ENCODE data around the gene FIGLA. TPM values are rescaled to one million over a fixed set of nuclear protein-coding genes. Genes with fewer than 3 reads are reported as not detected.
"Not testable (repeated sequence)": the region's sequence is repeated elsewhere in the genome, so short reads cannot be mapped to it uniquely, and the experiment has no call there.

FIGLA gene
- total RNA-seq, 1 donor from 2014 or later, result not detected

DNA sequence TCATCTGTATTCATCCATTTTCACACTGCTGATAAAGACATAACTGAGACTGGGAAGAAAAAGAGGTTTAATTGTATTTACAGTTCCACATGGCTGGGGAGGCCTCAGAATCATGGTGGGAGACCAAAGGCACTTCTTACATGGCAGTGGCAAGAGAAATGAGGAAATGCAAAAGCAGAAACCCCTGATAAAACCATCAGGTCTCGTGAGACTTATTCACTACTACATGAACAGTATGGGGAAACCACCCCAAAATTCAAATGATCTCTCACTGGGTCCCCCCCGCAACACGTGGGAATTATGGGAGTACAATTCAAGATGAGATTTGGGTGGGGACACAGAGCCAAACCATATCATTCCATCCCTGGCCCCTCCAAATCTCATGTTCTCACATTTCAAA is 7.6 kb upstream of the FIGLA start:
- H3K4me3 Mint-ChIP-seq; H3K4me1 Mint-ChIP-seq; H3K27ac Mint-ChIP-seq; H3K9me3 Mint-ChIP-seq; H3K36me3 Mint-ChIP-seq (ENCODE audit: low read depth); DNase-seq; H3K27me3 Mint-ChIP-seq; intact Hi-C loops (cut with micrococcal nuclease): not testable (repeated sequence)

DNA sequence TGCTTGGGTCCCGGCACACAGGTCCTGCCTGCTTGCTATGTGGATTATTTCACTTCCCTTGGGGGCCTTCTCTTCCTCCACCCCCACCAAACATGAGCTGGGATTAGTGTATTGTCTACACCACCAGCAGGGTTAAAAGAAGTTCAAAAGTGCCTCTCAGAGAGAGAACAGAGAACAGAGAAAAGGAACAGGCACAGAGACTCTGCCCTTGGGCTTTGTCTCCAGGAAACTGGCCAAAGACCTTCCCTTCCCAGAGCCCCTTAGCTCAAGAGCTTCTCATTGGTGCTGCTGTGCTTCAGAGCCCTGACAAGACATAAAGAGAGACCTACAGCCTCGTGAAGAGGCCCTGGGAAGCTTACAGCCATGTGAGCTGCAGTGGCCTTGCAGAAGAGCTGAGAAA is 7.1 kb upstream of the FIGLA start:
- H3K9me3 Mint-ChIP-seq, result no peaks in the 10 kb centered on the region
- no peak for DNase-seq
- no peak overlapping the region for H3K27ac Mint-ChIP-seq
- no peak overlapping the region for H3K4me3 Mint-ChIP-seq
- H3K4me1 Mint-ChIP-seq, result peaks cover 3% of the 10 kb centered on the region
- H3K36me3 Mint-ChIP-seq (ENCODE audit: low read depth), result no peaks in the 10 kb centered on the region
- intact Hi-C loops (cut with micrococcal nuclease), result no loop called here
- H3K27me3 Mint-ChIP-seq, result peaks cover 12% of the 10 kb centered on the region

DNA sequence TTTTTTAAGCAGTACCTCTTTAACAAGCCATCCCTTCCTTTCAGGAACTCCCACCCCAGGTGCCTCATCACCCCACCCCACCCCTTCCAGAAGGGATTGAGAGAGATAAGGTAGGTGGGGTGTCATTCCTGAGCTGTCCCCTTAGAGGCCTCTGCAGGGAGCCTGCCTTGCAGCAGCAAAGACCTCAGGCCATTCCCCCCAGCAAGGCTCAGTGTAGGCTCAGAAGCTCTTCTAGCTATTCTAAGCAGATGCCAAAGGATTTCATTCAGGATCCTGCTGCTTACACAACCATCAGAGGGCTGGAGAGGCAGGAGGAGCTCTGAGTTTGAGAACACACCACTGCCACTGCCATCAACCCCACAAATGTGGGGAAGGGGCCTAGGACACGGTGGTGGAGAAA is 5.8 kb upstream of the FIGLA start:
- peaks cover 3% of the 10 kb centered on the region for H3K4me1 Mint-ChIP-seq
- H3K36me3 Mint-ChIP-seq (ENCODE audit: low read depth), result no peaks in the 10 kb centered on the region
- H3K27ac Mint-ChIP-seq, result no peak overlapping the region
- peaks cover 22% of the 10 kb centered on the region for H3K27me3 Mint-ChIP-seq
- no peaks in the 10 kb centered on the region for H3K9me3 Mint-ChIP-seq
- intact Hi-C loops (cut with micrococcal nuclease), result no loop called here
- DNase-seq, result no peak
- H3K4me3 Mint-ChIP-seq, result no peak overlapping the region

DNA sequence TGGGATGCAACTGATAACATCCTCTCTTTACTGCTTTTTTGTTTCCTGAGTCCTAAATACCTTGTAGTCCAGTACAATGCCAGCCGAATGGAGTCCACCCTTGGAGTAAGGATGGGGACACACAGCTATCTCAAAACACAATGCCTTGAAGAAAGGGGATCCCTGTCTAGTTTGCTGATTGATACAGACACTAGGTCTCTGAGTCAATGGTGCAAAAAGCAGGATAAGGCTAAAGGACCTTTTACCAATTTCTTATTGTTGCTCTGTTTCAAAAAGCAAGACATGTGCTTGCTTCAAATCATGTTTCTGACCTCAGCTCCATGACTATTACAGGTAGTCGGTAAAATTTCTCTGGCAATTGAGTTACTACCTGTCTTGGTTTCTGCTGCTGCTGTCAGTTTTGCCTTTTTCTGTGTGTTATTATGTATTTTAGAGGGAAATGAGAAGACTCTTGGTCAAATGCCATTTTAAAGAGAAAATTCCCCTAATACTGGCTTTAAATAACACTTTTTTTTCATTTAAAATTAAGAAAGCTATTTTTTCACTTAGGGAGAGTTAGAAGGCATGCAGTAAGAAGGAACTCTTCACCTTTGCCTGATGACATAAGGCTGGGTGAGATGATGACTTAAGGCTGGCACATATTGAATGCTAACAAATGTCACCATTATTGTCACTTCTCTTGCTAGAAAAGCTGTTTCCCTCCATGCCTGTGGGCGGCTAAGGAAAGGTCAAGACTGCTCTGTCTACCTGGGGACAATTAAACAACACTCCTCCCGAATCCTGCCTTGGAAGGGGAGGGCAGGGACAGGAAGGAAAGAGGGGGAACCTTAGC is 4.9 kb upstream of the FIGLA start:
- no peaks in the 10 kb centered on the region for H3K36me3 Mint-ChIP-seq (ENCODE audit: low read depth)
- no peak overlapping the region for H3K4me3 Mint-ChIP-seq
- H3K9me3 Mint-ChIP-seq, result no peaks in the 10 kb centered on the region
- no peak for DNase-seq
- no peak overlapping the region for H3K27ac Mint-ChIP-seq
- peaks cover 3% of the 10 kb centered on the region for H3K4me1 Mint-ChIP-seq
- H3K27me3 Mint-ChIP-seq, result peaks cover 27% of the 10 kb centered on the region
- intact Hi-C loops (cut with micrococcal nuclease), result no loop called here

DNA sequence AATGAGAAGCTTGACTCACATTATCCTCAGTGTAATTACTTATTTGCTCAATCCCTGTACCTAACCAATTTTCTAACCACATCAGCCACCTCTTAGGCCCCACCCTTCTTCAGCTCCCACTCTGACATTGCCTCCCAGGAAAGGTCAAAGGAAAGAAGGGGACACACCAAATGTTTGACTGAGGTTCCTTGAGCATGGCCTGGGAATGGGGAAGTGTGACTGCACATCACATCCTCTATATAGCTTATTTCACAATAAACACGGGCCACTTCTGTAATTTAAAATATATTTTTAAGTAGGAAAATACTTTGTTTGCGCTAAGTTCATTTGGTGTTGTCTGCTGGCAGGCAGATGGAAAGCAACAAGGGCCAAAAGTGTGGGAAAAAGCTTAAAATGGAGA is 3.0 kb upstream of the FIGLA start:
- Mint-ChIP-seq H3K36me3 (ENCODE audit: low read depth) (no peaks in the 10 kb centered on the region), H3K4me3 (no peak overlapping the region), H3K4me1 (peaks cover 8% of the 10 kb centered on the region), H3K27ac (no peak overlapping the region), H3K9me3 (no peaks in the 10 kb centered on the region), H3K27me3 (peaks cover 36% of the 10 kb centered on the region)
- intact Hi-C loops (cut with micrococcal nuclease), result no loop called here
- DNase-seq, result no peak

DNA sequence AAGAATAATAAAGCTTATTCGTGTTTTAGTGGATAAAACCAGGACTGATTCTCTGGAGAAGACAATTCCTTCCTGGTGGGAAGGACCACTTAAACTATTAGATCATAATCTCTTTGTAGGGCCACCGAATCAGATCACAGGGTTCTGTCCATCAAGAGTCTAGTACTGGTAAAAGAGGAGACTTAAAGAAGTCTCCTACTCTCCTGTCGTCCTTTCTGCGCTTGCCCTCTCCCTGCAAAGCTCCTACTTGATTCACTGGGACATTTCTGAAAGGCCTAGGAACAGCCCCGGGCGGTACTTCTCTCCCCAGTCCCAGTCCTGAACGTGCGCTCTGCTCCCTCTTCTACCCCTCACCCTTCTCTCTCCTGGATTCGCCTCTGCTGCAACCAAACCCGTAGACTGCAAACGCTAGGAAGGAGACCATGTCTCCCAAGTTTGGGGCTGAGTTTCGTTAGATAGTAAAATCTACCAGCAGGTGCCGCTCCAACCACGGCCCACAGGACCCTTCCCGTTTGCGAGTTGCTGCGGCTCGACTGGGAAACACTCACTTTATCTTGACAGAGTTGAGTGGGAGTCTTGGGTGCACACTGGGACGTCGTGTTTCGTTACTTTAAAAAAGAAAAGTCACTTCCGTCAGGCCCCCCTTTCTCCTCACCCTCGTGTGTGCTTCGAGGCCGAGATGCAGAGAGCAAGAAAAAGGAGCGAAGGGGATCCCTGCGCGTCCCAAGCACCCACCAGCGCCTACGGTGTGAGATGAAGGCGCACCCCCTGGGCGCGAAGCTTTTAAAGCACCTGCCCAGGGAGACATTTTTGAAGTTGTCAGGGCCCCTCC is 923 bp downstream of the FIGLA start:
- intact Hi-C loops (cut with micrococcal nuclease), result loop anchor here (1.0 to 5.0 kb wide), 5 partner anchors 73 to 487 kb away; partner anchors contain the start of gene FAM136A
- peaks cover 7% of the 10 kb centered on the region for H3K4me1 Mint-ChIP-seq
- DNase-seq, result peak; percentile 90
- H3K27ac Mint-ChIP-seq, result no peak overlapping the region
- peak overlapping the region; percentile 80 for H3K4me3 Mint-ChIP-seq
- H3K27me3 Mint-ChIP-seq, result peaks cover 60% of the 10 kb centered on the region
- no peaks in the 10 kb centered on the region for H3K36me3 Mint-ChIP-seq (ENCODE audit: low read depth)
- no peaks in the 10 kb centered on the region for H3K9me3 Mint-ChIP-seq

DNA sequence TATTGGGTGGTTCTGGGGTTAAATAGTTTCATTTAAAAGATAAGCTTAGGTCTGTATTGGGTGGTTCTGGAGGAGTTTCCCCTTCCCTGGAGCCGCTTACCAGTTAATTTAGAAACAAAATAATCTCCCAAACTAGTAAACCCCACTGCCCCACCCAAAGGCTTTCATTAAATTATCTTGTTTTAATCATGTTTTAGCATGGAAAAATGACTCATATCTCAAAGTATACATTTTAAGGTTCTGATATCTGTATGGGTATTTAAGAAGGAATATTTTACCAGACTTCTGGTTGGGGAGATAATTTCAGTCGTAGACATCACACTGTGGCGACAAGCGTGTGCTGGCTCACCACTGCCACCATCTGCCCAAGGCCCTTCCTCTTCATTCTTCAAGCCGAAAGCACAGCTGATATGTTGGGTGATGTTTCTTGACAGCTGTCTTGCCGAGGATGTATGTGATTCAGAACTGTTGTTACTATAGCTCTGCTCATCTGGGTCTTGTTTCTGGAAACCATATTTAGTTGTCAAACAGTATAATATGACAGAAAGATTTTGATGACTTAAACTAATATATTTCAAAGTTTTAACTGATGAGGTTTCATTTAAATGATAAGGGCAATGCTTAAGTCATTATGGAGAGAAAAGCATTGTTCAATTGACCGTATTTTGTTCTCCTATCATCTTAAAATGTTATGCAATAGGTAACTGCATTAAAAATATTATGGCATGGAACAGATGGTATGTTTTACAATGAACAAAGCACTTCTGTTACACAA is 5.1 kb downstream of the FIGLA start:
- no peak overlapping the region for H3K27ac Mint-ChIP-seq
- H3K4me1 Mint-ChIP-seq, result peaks cover 7% of the 10 kb centered on the region
- H3K36me3 Mint-ChIP-seq (ENCODE audit: low read depth), result no peaks in the 10 kb centered on the region
- H3K27me3 Mint-ChIP-seq, result peaks cover 33% of the 10 kb centered on the region
- intact Hi-C loops (cut with micrococcal nuclease), result loop anchor here (1.0 to 5.0 kb wide), 4 partner anchors 77 to 483 kb away; partner anchors contain the start of gene FAM136A
- no peaks in the 10 kb centered on the region for H3K9me3 Mint-ChIP-seq
- H3K4me3 Mint-ChIP-seq, result no peak overlapping the region
- DNase-seq, result peak; percentile 77

DNA sequence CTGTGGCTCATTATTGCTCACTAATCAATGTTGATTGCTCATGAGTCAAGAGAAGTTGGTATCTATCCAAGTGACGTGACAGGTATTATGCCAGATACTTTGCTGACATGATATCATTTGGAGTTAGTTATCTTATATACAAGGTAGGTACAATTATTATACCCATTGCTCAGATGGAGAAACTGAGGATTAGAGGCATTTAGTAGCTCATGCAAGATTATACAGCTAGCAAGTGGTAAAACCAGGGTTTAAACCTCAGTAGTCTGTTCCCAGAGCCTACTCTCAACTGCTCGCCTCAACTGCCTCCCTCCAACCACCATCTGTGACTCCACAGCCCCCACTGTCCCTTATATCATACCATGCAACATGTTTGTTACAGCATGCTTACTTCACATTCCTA is 6.1 kb downstream of the FIGLA start:
- peaks cover 30% of the 10 kb centered on the region for H3K27me3 Mint-ChIP-seq
- peaks cover 2% of the 10 kb centered on the region for H3K4me1 Mint-ChIP-seq
- no peaks in the 10 kb centered on the region for H3K36me3 Mint-ChIP-seq (ENCODE audit: low read depth)
- H3K27ac Mint-ChIP-seq, result no peak overlapping the region
- H3K9me3 Mint-ChIP-seq, result no peaks in the 10 kb centered on the region
- intact Hi-C loops (cut with micrococcal nuclease), result no loop called here
- no peak overlapping the region for H3K4me3 Mint-ChIP-seq
- no peak for DNase-seq

DNA sequence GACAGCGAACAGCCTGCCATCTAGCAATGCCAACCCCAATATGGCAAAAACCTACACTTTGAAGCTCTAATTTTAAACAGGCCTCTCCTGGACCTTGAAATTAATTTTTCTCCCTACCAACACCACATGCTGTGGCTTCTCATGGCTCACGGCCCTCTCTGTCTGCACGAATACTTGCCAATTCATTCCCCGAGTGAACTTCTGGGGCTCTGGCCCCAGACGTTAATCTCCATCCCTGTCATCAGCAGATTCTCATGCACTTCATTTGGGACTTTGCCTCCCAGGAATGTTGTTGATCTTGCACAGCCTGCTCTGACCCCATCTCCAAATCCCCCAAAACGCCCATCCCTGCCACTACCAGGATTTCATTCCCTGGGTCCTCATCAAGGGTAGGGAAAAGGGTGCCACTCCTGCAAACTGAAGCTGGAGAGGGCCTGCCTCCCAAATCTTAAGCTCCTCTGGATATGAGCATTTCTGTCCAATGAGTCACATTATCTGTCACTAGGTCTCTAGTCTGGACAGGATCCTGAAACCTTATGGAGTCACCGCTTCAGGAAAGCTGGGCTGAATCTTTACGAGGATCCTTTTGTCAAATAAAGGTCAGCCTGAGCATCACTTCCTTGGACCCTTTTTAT is 10.4 kb downstream of the FIGLA start:
- H3K36me3 Mint-ChIP-seq (ENCODE audit: low read depth), result no peaks in the 10 kb centered on the region
- no peaks in the 10 kb centered on the region for H3K4me1 Mint-ChIP-seq
- peaks cover 21% of the 10 kb centered on the region for H3K27me3 Mint-ChIP-seq
- no peak for DNase-seq
- intact Hi-C loops (cut with micrococcal nuclease), result no loop called here
- no peak overlapping the region for H3K27ac Mint-ChIP-seq
- no peak overlapping the region for H3K4me3 Mint-ChIP-seq
- no peaks in the 10 kb centered on the region for H3K9me3 Mint-ChIP-seq

DNA sequence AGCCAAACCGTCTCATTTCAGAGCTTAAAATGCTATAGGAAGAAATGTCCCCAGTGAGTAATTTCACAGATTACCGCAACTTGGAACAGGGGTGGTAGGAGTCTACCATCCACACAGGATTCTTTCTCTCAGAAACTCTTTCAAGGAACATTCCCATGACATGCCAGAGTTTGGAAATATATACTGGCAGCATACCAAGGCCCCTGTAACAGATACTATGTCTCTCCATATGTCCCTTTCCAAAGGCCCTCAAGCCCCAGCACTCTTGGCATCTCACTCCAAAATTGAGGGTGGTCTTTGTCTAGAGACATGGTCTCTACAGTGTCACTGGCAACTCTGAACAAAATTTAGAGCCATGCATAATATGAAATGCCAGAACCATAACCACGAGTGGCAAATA is 11.0 kb downstream of the FIGLA start:
- H3K27me3 Mint-ChIP-seq, result peaks cover 27% of the 10 kb centered on the region
- no peak for DNase-seq
- no peaks in the 10 kb centered on the region for H3K9me3 Mint-ChIP-seq
- no peak overlapping the region for H3K27ac Mint-ChIP-seq
- intact Hi-C loops (cut with micrococcal nuclease), result no loop called here
- no peaks in the 10 kb centered on the region for H3K36me3 Mint-ChIP-seq (ENCODE audit: low read depth)
- H3K4me3 Mint-ChIP-seq, result no peak overlapping the region
- no peaks in the 10 kb centered on the region for H3K4me1 Mint-ChIP-seq

DNA sequence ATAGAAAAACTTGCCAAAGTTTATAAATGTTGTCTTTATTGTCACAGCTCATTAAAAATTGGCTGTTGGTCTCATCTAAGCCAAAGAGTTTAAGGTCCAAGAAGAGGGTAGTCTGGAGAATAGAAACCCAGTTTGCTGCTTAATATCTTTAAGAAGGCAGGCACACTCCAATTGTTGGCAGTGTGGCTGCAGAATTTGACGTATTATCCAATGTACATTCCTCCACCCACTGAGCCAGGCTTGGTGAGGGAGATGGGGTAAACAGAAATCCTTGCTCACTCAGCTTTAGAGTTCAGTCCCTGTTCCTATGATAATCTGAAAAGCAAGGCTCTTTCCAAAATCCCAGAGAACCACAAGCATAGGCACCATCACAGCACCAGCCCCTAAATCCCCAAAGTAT is 11.8 kb downstream of the FIGLA start:
- H3K4me1 Mint-ChIP-seq, result no peaks in the 10 kb centered on the region
- intact Hi-C loops (cut with micrococcal nuclease), result no loop called here
- H3K4me3 Mint-ChIP-seq, result no peak overlapping the region
- no peaks in the 10 kb centered on the region for H3K36me3 Mint-ChIP-seq (ENCODE audit: low read depth)
- no peak overlapping the region for H3K27ac Mint-ChIP-seq
- no peaks in the 10 kb centered on the region for H3K9me3 Mint-ChIP-seq
- DNase-seq, result no peak
- peaks cover 35% of the 10 kb centered on the region for H3K27me3 Mint-ChIP-seq

DNA sequence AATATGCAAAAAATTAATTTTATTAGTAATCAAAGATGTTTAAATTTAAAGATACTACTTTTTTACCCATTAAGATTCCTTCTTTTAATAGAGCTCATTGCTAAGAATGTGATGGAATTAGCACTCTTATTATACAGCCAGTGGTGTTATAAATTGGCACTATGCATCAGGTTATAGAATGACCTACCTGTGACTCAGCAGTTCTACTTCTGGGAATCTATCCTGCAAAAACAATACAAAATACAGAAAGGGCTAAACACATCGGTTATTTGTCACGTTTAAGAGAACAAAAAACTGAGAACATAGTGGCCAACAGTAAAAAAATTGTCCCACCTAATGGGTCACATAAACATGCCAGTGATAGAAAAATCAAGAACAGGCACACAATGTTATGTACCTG is 13.0 kb downstream of the FIGLA start:
- intact Hi-C loops (cut with micrococcal nuclease), result no loop called here
- H3K36me3 Mint-ChIP-seq (ENCODE audit: low read depth), result no peaks in the 10 kb centered on the region

DNA sequence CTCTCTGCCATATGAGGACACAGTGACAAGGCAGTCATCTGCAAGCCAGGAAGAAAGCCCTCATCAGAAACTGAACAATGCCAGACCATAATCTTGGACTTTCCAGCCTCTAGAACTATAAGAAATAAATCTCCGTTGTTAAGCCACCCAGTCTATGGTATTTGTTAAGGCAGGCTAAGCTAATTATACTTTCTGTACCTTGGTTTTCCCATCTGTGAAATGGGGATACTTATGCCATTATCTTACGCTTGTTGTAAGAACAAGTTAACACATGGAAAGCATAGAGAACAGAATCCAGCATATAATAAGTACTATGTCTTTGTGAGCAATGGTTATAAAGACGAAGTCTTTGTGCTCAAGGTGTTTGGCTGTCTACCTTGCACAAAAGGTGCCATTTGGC is 14.2 kb downstream of the FIGLA start:
- no peaks in the 10 kb centered on the region for H3K4me1 Mint-ChIP-seq
- peaks cover 48% of the 10 kb centered on the region for H3K27me3 Mint-ChIP-seq
- DNase-seq, result no peak
- H3K4me3 Mint-ChIP-seq, result no peak overlapping the region
- no peak overlapping the region for H3K27ac Mint-ChIP-seq
- no peaks in the 10 kb centered on the region for H3K36me3 Mint-ChIP-seq (ENCODE audit: low read depth)
- intact Hi-C loops (cut with micrococcal nuclease), result no loop called here
- H3K9me3 Mint-ChIP-seq, result no peaks in the 10 kb centered on the region

More for the DNA sequence above, 13.0 kb downstream of the FIGLA start:
- no peak for DNase-seq
- Mint-ChIP-seq H3K4me1 (no peaks in the 10 kb centered on the region), H3K27ac (no peak overlapping the region), H3K27me3 (peaks cover 45% of the 10 kb centered on the region), H3K9me3 (no peaks in the 10 kb centered on the region), H3K4me3 (no peak overlapping the region)
